ENCODE results near the gene ZNRD2.

Gene ZNRD2

DNA sequence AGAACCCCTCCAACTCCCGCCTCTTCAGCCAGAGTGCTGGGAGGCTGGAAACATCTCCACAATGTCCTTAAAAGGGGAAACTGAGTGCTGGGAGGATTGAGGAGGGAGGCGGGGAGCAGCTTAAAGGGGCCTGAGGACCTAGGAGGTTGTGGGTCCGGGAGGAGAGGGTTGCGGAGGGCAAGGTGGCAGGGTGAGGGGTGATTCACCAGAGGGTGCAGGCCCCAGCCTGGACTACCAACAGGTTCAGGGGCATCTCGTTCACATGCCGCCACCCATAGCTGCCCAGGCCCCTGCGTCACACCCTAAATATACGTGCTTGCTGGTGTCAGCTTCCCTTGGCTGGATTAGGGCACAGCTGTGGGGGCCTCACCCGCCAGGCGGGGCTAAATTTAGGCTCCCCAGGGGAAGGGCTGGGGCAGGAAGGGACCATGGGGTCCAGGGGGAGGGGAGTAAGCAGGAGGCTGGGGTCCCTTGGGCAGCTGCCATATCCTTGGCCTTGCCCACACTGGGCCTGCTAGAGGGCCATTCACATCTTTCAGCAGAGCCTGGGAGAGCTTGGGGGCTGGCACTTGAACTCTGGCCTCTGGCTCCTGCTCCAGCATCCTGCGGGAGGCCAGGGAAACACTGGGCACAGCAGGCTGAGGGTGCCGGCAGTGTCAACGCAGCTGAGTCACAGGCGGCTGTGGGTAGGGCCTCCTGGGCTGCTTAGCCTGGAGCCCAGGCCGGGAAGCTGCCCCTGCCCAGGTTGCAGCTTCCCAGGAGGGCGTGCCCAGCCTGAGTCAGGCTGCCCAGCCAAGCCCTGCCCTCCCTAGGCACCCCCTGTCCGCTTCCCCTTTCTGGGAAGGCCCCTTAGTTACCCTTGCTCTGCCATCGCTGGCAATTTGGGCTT lies 6.8 kb downstream of the ZNRD2 start (continued):
- TF ChIP-seq, protein P1, sequence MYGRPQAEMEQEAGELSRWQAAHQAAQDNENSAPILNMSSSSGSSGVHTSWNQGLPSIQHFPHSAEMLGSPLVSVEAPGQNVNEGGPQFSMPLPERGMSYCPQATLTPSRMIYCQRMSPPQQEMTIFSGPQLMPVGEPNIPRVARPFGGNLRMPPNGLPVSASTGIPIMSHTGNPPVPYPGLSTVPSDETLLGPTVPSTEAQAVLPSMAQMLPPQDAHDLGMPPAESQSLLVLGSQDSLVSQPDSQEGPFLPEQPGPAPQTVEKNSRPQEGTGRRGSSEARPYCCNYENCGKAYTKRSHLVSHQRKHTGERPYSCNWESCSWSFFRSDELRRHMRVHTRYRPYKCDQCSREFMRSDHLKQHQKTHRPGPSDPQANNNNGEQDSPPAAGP (tag by site-specific recombination; IDR thresholded peaks at IDR 0.05), result peak; percentile 70; the same call in 1 of the 2 replicates
- TF ChIP-seq ZNF16 (tag by site-specific recombination; IDR thresholded peaks at IDR 0.05; ENCODE audit: low read depth) (no peak), ZFHX2 (tag by site-specific recombination; conservative IDR thresholded peaks at IDR 0.05) (no peak), ZNF660 (tag by site-specific recombination; IDR thresholded peaks at IDR 0.05) (no peak), GLIS2 (tag by site-specific recombination; IDR thresholded peaks at IDR 0.05) (peak; percentile 52; the same call in 1 of the 2 replicates), GLIS1 (tag by site-specific recombination; IDR thresholded peaks at IDR 0.05) (peak; percentile 77), ZFP69B (tag by site-specific recombination; IDR thresholded peaks at IDR 0.05) (0 out of 2 replicates have a peak, but pooled peaks have one; percentile 22), ZNF707 (tag by site-specific recombination; IDR thresholded peaks at IDR 0.05) (no peak), ZNF600 (tag by site-specific recombination; IDR thresholded peaks at IDR 0.05) (peak; percentile 48; the same call in 1 of the 2 replicates), ZNF132 (tag by site-specific recombination; IDR thresholded peaks at IDR 0.05; ENCODE audit: borderline replicate concordance) (no peak), ZIC2 (tag by site-specific recombination; IDR thresholded peaks at IDR 0.05) (peak; percentile 92), ZNF138 (tag by site-specific recombination; IDR thresholded peaks at IDR 0.05; ENCODE audit: borderline replicate concordance) (no peak), ZNF335 (tag by site-specific recombination; conservative IDR thresholded peaks at IDR 0.05) (peak; percentile 32; the same call in 1 of the 2 replicates)
- TF ChIP-seq, protein P2, sequence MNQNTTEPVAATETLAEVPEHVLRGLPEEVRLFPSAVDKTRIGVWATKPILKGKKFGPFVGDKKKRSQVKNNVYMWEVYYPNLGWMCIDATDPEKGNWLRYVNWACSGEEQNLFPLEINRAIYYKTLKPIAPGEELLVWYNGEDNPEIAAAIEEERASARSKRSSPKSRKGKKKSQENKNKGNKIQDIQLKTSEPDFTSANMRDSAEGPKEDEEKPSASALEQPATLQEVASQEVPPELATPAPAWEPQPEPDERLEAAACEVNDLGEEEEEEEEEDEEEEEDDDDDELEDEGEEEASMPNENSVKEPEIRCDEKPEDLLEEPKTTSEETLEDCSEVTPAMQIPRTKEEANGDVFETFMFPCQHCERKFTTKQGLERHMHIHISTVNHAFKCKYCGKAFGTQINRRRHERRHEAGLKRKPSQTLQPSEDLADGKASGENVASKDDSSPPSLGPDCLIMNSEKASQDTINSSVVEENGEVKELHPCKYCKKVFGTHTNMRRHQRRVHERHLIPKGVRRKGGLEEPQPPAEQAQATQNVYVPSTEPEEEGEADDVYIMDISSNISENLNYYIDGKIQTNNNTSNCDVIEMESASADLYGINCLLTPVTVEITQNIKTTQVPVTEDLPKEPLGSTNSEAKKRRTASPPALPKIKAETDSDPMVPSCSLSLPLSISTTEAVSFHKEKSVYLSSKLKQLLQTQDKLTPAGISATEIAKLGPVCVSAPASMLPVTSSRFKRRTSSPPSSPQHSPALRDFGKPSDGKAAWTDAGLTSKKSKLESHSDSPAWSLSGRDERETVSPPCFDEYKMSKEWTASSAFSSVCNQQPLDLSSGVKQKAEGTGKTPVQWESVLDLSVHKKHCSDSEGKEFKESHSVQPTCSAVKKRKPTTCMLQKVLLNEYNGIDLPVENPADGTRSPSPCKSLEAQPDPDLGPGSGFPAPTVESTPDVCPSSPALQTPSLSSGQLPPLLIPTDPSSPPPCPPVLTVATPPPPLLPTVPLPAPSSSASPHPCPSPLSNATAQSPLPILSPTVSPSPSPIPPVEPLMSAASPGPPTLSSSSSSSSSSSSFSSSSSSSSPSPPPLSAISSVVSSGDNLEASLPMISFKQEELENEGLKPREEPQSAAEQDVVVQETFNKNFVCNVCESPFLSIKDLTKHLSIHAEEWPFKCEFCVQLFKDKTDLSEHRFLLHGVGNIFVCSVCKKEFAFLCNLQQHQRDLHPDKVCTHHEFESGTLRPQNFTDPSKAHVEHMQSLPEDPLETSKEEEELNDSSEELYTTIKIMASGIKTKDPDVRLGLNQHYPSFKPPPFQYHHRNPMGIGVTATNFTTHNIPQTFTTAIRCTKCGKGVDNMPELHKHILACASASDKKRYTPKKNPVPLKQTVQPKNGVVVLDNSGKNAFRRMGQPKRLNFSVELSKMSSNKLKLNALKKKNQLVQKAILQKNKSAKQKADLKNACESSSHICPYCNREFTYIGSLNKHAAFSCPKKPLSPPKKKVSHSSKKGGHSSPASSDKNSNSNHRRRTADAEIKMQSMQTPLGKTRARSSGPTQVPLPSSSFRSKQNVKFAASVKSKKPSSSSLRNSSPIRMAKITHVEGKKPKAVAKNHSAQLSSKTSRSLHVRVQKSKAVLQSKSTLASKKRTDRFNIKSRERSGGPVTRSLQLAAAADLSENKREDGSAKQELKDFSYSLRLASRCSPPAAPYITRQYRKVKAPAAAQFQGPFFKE (tag by site-specific recombination; IDR thresholded peaks at IDR 0.05; ENCODE audit: borderline replicate concordance), result no peak
- TF ChIP-seq, protein P3, sequence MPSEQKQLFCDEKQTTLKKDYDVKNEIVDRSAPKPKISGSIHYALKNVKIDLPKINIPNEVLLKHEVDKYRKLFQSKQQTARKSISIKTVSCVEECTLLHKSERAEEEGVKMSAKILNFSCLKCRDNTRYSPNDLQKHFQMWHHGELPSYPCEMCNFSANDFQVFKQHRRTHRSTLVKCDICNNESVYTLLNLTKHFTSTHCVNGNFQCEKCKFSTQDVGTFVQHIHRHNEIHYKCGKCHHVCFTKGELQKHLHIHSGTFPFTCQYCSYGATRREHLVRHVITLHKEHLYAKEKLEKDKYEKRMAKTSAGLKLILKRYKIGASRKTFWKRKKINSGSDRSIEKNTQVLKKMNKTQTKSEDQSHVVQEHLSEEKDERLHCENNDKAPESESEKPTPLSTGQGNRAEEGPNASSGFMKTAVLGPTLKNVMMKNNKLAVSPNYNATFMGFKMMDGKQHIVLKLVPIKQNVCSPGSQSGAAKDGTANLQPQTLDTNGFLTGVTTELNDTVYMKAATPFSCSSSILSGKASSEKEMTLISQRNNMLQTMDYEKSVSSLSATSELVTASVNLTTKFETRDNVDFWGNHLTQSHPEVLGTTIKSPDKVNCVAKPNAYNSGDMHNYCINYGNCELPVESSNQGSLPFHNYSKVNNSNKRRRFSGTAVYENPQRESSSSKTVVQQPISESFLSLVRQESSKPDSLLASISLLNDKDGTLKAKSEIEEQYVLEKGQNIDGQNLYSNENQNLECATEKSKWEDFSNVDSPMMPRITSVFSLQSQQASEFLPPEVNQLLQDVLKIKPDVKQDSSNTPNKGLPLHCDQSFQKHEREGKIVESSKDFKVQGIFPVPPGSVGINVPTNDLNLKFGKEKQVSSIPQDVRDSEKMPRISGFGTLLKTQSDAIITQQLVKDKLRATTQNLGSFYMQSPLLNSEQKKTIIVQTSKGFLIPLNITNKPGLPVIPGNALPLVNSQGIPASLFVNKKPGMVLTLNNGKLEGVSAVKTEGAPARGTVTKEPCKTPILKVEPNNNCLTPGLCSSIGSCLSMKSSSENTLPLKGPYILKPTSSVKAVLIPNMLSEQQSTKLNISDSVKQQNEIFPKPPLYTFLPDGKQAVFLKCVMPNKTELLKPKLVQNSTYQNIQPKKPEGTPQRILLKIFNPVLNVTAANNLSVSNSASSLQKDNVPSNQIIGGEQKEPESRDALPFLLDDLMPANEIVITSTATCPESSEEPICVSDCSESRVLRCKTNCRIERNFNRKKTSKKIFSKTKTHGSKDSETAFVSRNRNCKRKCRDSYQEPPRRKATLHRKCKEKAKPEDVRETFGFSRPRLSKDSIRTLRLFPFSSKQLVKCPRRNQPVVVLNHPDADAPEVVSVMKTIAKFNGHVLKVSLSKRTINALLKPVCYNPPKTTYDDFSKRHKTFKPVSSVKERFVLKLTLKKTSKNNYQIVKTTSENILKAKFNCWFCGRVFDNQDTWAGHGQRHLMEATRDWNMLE (tag by site-specific recombination; conservative IDR thresholded peaks at IDR 0.05; ENCODE audit: low read depth), result no peak
